ENCODE measurements around the gene RNF130.

DNA sequence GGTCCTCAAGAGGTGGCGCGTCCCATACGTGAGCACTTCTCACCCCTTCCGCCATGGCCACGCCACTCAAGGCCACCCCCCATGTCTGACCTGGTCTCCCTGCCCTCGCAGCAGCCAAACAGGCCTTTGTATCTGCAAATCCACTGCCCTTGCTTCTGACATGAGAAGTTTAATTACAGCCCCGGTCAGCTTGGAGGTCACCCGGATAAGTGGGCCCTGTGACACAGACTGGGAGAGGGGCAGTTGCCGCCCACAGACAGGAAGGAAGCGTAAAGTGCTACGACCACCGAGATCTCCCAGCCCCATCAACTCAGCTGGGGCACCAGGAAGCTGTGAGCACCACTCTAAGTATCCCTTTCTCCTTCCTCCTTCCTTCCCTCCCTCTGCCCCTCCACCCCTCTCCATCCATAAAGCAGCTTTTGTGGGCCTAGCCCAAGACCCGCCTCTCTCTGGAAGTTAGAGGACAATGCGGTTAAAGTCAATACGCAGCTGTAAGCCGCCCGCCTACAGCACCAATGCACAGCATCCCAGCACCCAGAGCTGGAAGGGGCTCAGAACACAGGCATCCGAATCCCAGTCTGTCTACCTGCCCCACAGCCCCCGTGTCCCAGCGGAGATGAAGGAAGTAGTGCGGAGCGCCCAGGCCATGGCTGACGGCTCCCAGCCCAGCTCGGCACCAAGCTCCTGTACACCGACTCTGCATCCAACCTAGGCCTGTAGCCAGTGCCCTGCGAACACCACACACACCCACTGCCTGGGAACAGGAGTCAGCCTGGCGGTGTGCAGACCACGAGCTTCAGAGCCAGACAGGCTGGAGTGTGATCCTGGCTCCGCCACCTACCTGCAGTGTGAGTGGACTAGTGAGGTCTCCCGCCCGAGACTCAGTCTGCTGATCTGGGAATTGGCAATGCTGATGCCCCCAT, 44.8 kb upstream of the RNF130 start:
- TF ChIP-seq, protein P1, sequence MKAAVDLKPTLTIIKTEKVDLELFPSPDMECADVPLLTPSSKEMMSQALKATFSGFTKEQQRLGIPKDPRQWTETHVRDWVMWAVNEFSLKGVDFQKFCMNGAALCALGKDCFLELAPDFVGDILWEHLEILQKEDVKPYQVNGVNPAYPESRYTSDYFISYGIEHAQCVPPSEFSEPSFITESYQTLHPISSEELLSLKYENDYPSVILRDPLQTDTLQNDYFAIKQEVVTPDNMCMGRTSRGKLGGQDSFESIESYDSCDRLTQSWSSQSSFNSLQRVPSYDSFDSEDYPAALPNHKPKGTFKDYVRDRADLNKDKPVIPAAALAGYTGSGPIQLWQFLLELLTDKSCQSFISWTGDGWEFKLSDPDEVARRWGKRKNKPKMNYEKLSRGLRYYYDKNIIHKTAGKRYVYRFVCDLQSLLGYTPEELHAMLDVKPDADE (conservative IDR thresholded peaks at IDR 0.05; ENCODE audit: control insufficient read depth, low read depth, low read length): no peak
- TF ChIP-seq DPF2 (IDR thresholded peaks at IDR 0.05) (no peak), SNIP1 (IDR thresholded peaks at IDR 0.05; ENCODE audit: low read depth) (no peak), ZNF668 (CRISPR knock-in tag; IDR thresholded peaks at IDR 0.05) (no peak), EZH2 (IDR thresholded peaks at IDR 0.05; ENCODE audit: borderline replicate concordance, low read depth, low read length) (no peak), POLR2AphosphoS5 (IDR thresholded peaks at IDR 0.05; ENCODE audit: control insufficient read depth, insufficient read depth, low read depth, low read length) (no peak), KAT2B (IDR thresholded peaks at IDR 0.05; ENCODE audit: low read depth, low read length) (no peak)
- TF ChIP-seq, protein P2, sequence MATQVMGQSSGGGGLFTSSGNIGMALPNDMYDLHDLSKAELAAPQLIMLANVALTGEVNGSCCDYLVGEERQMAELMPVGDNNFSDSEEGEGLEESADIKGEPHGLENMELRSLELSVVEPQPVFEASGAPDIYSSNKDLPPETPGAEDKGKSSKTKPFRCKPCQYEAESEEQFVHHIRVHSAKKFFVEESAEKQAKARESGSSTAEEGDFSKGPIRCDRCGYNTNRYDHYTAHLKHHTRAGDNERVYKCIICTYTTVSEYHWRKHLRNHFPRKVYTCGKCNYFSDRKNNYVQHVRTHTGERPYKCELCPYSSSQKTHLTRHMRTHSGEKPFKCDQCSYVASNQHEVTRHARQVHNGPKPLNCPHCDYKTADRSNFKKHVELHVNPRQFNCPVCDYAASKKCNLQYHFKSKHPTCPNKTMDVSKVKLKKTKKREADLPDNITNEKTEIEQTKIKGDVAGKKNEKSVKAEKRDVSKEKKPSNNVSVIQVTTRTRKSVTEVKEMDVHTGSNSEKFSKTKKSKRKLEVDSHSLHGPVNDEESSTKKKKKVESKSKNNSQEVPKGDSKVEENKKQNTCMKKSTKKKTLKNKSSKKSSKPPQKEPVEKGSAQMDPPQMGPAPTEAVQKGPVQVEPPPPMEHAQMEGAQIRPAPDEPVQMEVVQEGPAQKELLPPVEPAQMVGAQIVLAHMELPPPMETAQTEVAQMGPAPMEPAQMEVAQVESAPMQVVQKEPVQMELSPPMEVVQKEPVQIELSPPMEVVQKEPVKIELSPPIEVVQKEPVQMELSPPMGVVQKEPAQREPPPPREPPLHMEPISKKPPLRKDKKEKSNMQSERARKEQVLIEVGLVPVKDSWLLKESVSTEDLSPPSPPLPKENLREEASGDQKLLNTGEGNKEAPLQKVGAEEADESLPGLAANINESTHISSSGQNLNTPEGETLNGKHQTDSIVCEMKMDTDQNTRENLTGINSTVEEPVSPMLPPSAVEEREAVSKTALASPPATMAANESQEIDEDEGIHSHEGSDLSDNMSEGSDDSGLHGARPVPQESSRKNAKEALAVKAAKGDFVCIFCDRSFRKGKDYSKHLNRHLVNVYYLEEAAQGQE (IDR thresholded peaks at IDR 0.05; ENCODE audit: borderline replicate concordance): no peak
- TF ChIP-seq, protein P2 (CRISPR knock-in tag; IDR thresholded peaks at IDR 0.05; ENCODE audit: low read depth): no peak
